Measurements from ENCODE around the gene RBM12. TPM values are rescaled to one million over a fixed set of nuclear protein-coding genes. Genes with fewer than 3 reads are reported as not detected.

The RBM12 gene
- total RNA-seq, 1 experiment from 2014 or later = 100 TPM

GRCh38 chr20:35630636-35631035 lies 34.1 kb downstream of the RBM12 start:
- Histone ChIP-seq H3K27ac (ENCODE audit: low read length) (no peak overlapping the region), H3K27me3 (ENCODE audit: control insufficient read depth, insufficient read depth, low read length) (no peaks in the 10 kb centered on the region), H3K4me1 (ENCODE audit: control insufficient read depth, insufficient read depth, low read length) (no peaks in the 10 kb centered on the region), H3K36me3 (ENCODE audit: control insufficient read depth, insufficient read depth, low read length) (peaks cover 8% of the 10 kb centered on the region), H3K9me3 (ENCODE audit: control insufficient read depth, insufficient read depth, low read depth, low read length) (no peaks in the 10 kb centered on the region), H3K4me3 (ENCODE audit: low read depth in 2 of 2, low read length in 2 of 2) (no peak overlapping the region)
- no peak for DNase-seq (ENCODE audit: low read depth, low spot score)
- ATAC-seq = no peak
- ChIA-PET CTCF (no interaction called here), POLR2A (interaction anchor here (1.1 kb wide), 1 partner anchor 10 kb away, joined by 3 read pairs; no protein-coding TSS in a partner anchor)
- no peak for TF ChIP-seq POLR2AphosphoS5 (IDR thresholded peaks at IDR 0.05; ENCODE audit: low read depth, low read length)
- intact Hi-C loops (cut with micrococcal nuclease; ENCODE audit: unreplicated experiment) = no loop called here
- in situ Hi-C loops (cut with HindIII; ENCODE audit: low pct_unique_long_range_greater_than_20kb, low sequenced_read_pairs) = no loop called here
- no TSS peak for BruUV-seq (replicated peaks)

DNA sequence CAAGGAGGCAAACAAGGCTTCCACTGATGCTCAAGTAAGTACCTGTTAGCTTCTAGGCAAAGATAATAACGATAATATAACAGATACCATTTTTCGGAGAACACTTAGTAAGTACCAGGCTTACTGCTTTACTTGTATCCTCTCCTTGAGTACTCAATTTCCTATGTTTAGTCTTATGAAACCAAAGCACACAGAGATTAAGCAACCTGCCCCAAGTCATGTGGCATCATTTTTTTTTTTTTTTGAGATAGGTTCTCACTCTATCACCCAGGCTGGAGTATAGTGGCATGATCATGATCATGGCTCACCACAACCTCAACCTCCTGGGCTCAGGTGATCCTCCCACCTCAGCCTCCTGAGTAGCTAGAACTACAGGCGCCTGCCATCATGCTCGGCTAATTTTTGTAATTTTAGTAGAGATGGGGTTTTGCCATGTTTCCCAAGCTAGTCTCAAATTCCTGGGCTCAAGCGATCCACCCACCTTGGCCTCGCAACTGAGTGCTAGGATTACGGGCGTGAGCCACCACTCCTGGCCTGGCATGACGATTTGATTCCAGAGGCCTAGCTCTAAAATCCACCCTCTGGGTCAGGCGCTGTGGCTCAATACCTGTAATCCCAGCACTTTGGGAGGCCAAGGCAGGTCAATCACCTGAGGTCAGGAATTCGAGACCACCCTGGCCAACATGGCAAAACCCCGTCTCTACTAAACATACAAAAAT lies 35.1 kb downstream of the RBM12 start:
- no peak overlapping the region for H3K4me3 ChIP-seq (ENCODE audit: low read depth in 2 of 2, low read length in 2 of 2)
- DNase-seq (ENCODE audit: low read depth, low spot score) (no peak), ATAC-seq (no peak)
- TF ChIP-seq, protein P1, sequence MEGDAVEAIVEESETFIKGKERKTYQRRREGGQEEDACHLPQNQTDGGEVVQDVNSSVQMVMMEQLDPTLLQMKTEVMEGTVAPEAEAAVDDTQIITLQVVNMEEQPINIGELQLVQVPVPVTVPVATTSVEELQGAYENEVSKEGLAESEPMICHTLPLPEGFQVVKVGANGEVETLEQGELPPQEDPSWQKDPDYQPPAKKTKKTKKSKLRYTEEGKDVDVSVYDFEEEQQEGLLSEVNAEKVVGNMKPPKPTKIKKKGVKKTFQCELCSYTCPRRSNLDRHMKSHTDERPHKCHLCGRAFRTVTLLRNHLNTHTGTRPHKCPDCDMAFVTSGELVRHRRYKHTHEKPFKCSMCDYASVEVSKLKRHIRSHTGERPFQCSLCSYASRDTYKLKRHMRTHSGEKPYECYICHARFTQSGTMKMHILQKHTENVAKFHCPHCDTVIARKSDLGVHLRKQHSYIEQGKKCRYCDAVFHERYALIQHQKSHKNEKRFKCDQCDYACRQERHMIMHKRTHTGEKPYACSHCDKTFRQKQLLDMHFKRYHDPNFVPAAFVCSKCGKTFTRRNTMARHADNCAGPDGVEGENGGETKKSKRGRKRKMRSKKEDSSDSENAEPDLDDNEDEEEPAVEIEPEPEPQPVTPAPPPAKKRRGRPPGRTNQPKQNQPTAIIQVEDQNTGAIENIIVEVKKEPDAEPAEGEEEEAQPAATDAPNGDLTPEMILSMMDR (IDR thresholded peaks at IDR 0.05) = no peak
- TF ChIP-seq POLR2AphosphoS5 (IDR thresholded peaks at IDR 0.05; ENCODE audit: low read depth, low read length) (no peak), TCF7L2 (IDR thresholded peaks at IDR 0.05; ENCODE audit: low read depth, low read length) (no peak), SIN3A (IDR thresholded peaks at IDR 0.05; ENCODE audit: borderline replicate concordance, insufficient read depth, low read depth, low read length) (no peak)
- TF ChIP-seq, protein P2, sequence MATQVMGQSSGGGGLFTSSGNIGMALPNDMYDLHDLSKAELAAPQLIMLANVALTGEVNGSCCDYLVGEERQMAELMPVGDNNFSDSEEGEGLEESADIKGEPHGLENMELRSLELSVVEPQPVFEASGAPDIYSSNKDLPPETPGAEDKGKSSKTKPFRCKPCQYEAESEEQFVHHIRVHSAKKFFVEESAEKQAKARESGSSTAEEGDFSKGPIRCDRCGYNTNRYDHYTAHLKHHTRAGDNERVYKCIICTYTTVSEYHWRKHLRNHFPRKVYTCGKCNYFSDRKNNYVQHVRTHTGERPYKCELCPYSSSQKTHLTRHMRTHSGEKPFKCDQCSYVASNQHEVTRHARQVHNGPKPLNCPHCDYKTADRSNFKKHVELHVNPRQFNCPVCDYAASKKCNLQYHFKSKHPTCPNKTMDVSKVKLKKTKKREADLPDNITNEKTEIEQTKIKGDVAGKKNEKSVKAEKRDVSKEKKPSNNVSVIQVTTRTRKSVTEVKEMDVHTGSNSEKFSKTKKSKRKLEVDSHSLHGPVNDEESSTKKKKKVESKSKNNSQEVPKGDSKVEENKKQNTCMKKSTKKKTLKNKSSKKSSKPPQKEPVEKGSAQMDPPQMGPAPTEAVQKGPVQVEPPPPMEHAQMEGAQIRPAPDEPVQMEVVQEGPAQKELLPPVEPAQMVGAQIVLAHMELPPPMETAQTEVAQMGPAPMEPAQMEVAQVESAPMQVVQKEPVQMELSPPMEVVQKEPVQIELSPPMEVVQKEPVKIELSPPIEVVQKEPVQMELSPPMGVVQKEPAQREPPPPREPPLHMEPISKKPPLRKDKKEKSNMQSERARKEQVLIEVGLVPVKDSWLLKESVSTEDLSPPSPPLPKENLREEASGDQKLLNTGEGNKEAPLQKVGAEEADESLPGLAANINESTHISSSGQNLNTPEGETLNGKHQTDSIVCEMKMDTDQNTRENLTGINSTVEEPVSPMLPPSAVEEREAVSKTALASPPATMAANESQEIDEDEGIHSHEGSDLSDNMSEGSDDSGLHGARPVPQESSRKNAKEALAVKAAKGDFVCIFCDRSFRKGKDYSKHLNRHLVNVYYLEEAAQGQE (IDR thresholded peaks at IDR 0.05; ENCODE audit: insufficient read depth in 1 of 2, low read depth in 2 of 2, low read length in 1 of 2) = no peak
- ChIA-PET POLR2A (interaction anchor here (0.6 kb wide), 1 partner anchor 9 kb away, joined by 3 read pairs; no protein-coding TSS in a partner anchor), CTCF (no interaction called here)
- BruUV-seq (replicated peaks) = no TSS peak
- no peaks in the 10 kb centered on the region for H3K4me1 ChIP-seq (ENCODE audit: control insufficient read depth, insufficient read depth, low read length)
- peaks cover 8% of the 10 kb centered on the region for H3K36me3 ChIP-seq (ENCODE audit: control insufficient read depth, insufficient read depth, low read length)
- H3K27me3 ChIP-seq (ENCODE audit: control insufficient read depth, insufficient read depth, low read length) = no peaks in the 10 kb centered on the region
- no peaks in the 10 kb centered on the region for H3K9me3 ChIP-seq (ENCODE audit: control insufficient read depth, insufficient read depth, low read depth, low read length)
- intact Hi-C loops (cut with micrococcal nuclease; ENCODE audit: unreplicated experiment) = no loop called here
- in situ Hi-C loops (cut with HindIII; ENCODE audit: low pct_unique_long_range_greater_than_20kb, low sequenced_read_pairs) = no loop called here
- no peak overlapping the region for H3K27ac ChIP-seq (ENCODE audit: low read length)

- intact Hi-C loops (cut with micrococcal nuclease; ENCODE audit: unreplicated experiment) (no loop called here), in situ Hi-C loops (cut with HindIII; ENCODE audit: low pct_unique_long_range_greater_than_20kb, low sequenced_read_pairs) (no loop called here)
- Histone ChIP-seq H3K27ac (ENCODE audit: low read length) (no peak overlapping the region), H3K9me3 (ENCODE audit: control insufficient read depth, insufficient read depth, low read depth, low read length) (no peaks in the 10 kb centered on the region), H3K27me3 (ENCODE audit: control insufficient read depth, insufficient read depth, low read length) (no peaks in the 10 kb centered on the region), H3K36me3 (ENCODE audit: control insufficient read depth, insufficient read depth, low read length) (peaks cover 8% of the 10 kb centered on the region), H3K4me1 (ENCODE audit: control insufficient read depth, insufficient read depth, low read length) (no peaks in the 10 kb centered on the region), H3K4me3 (ENCODE audit: low read depth in 2 of 2, low read length in 2 of 2) (no peak overlapping the region)
- ChIA-PET POLR2A (no interaction called here), CTCF (no interaction called here)
- DNase-seq (ENCODE audit: low read depth, low spot score) (no peak), ATAC-seq (no peak)
- BruUV-seq (replicated peaks) = no TSS peak
- TF ChIP-seq SIN3A (IDR thresholded peaks at IDR 0.05; ENCODE audit: borderline replicate concordance, insufficient read depth, low read depth, low read length) = no peak
- TF ChIP-seq POLR2AphosphoS5 (IDR thresholded peaks at IDR 0.05; ENCODE audit: low read depth, low read length) = no peak
- TF ChIP-seq, protein P1 (IDR thresholded peaks at IDR 0.05) = no peak
- TF ChIP-seq TCF7L2 (IDR thresholded peaks at IDR 0.05; ENCODE audit: low read depth, low read length) = no peak
- TF ChIP-seq, protein P2 (IDR thresholded peaks at IDR 0.05; ENCODE audit: insufficient read depth in 1 of 2, low read depth in 2 of 2, low read length in 1 of 2) = no peak
Observed at GRCh38 chr20:35627121-35627520, 37.6 kb downstream of the RBM12 start.
